Thoracic aorta (tissue), 2 donors: ENCODE data around the gene FBXO7. TPM values are rescaled to one million over a fixed set of nuclear protein-coding genes. Genes with fewer than 3 reads are reported as not detected.

ENCODE experiments used
- ATAC-seq: fragments of 150-250 bp; one replicate; pipeline ENCODE4 v1.8.0; 2017; ENCODE audit warnings: low read depth; ENCODE audit not compliant: insufficient number of reproducible peaks, low FRiP score
- DNase-seq: peaks from one replicate; pipeline ENCODE4 v3.0.0-alpha.2; 2020; ENCODE audit warnings: low spot score
- H3K27ac ChIP-seq, 2 donors: fragments of 200-600 bp; sonication (generic); 1 replicate in 1 of 2; 2 replicates in 1 of 2; pipeline ENCODE4 v1.5.1; 2016; ENCODE audit warnings: mild to moderate bottlenecking in 2 of 2, moderate library complexity in 2 of 2
- H3K27me3 ChIP-seq: fragments of 200-600 bp; sonication (generic); replicated peaks from 2 replicates; pipeline ENCODE4 v1.6.0; 2016; ENCODE audit warnings: mild to moderate bottlenecking; ENCODE audit not compliant: insufficient read depth
- H3K36me3 ChIP-seq: fragments of 200-600 bp; sonication (generic); one replicate; pipeline ENCODE4 v1.5.1; 2016
- H3K4me1 ChIP-seq, 2 donors: fragments of 200-600 bp; sonication (generic); 1 replicate in 1 of 2; 2 replicates in 1 of 2; pipeline versions ENCODE4 v1.5.1 to v1.6.0; 2016; ENCODE audit warnings: low read depth in 2 of 2, mild to moderate bottlenecking in 1 of 2; ENCODE audit not compliant: control insufficient read depth in 1 of 2
- H3K4me3 ChIP-seq: fragments of 200-600 bp; sonication (generic); 2 replicates; pipeline ENCODE4 v1.5.1; 2016; ENCODE audit warnings: mild to moderate bottlenecking
- H3K9me3 ChIP-seq: fragments of 200-600 bp; sonication (generic); 2 replicates; pipeline ENCODE4 v1.5.1; 2016
- CTCF ChIP-seq: fragments of 200-600 bp; sonication (generic); IDR thresholded peaks from one replicate; pipeline ENCODE4 v1.5.1; 2019; ENCODE audit warnings: antibody characterized with exemption
- total RNA-seq, 2 donors: library from RNA; depleted of rRNA; stranded (reverse); fragments of >200 nt; gene quantifications; one replicate each; pipeline versions ENCODE4 v1.1.0 to v1.2.3, GENCODE V29; 2016

The FBXO7 gene
- total RNA-seq, 2 donors from 2014 or later = 75.7 to 81.3 TPM

DNA sequence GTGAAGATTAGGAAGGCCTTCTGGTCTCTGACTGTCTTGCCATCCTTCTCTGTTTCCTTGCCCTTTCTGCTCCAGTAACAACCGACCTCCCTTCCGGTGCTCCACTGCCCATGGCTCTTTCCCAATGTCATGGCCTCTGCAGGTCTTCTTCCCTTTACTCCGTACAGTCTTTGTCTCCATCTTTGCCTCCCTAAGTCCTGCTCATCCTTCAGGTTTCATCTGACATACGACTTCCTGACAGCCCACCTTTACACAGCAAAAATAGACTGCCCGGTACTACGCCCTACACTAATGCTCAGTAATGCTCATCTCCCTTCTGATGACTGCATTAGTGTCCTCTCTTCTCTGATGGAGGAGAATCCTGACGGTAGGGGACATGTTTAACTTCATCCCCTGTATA lies 63.9 kb downstream of the FBXO7 start:
- ATAC-seq (no peak), DNase-seq (no peak)
- no peak overlapping the region for H3K27ac ChIP-seq
- TF ChIP-seq CTCF = no peak
- no peaks in the 10 kb centered on the region for H3K36me3 ChIP-seq
- H3K4me3 ChIP-seq = no peak overlapping the region
- no peaks in the 10 kb centered on the region for H3K9me3 ChIP-seq
- H3K27me3 ChIP-seq = no peaks in the 10 kb centered on the region
- no peaks in the 10 kb centered on the region for H3K4me1 ChIP-seq

- no peaks in the 10 kb centered on the region for H3K4me1 ChIP-seq
- no peaks in the 10 kb centered on the region for H3K36me3 ChIP-seq
- H3K27me3 ChIP-seq = no peaks in the 10 kb centered on the region
- DNase-seq (no peak), ATAC-seq (no peak)
- no peak overlapping the region for H3K4me3 ChIP-seq
- no peak overlapping the region for H3K27ac ChIP-seq
- no peaks in the 10 kb centered on the region for H3K9me3 ChIP-seq
- TF ChIP-seq CTCF = no peak
Measured at GRCh38 chr22:32539631-32540421, 65.2 kb downstream of the FBXO7 start.

DNA sequence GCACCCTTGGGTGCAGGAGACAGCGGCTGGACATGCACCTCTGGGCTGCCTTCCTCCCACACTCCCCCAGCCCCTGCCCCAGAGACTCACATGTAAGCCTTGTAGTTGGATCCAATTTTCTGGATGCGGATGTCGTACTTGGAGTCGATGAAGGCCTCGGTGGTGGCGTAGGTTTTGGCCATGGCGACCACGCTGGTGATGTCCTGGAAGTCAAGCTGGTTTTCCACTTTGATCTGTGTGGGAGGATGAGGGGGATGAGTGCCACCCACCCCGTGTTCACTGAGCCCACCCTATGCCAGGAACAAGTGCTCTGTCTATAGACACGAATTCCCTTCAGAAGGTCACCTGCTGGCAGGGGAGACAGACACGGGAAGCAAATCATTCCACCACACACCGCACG lies 66.9 kb downstream of the FBXO7 start:
- Histone ChIP-seq H3K4me1 (no peaks in the 10 kb centered on the region), H3K27ac (no peak overlapping the region), H3K9me3 (no peaks in the 10 kb centered on the region), H3K4me3 (no peak overlapping the region), H3K27me3 (no peaks in the 10 kb centered on the region), H3K36me3 (no peaks in the 10 kb centered on the region)
- no peak for ATAC-seq
- no peak for DNase-seq
- TF ChIP-seq CTCF = no peak

DNA sequence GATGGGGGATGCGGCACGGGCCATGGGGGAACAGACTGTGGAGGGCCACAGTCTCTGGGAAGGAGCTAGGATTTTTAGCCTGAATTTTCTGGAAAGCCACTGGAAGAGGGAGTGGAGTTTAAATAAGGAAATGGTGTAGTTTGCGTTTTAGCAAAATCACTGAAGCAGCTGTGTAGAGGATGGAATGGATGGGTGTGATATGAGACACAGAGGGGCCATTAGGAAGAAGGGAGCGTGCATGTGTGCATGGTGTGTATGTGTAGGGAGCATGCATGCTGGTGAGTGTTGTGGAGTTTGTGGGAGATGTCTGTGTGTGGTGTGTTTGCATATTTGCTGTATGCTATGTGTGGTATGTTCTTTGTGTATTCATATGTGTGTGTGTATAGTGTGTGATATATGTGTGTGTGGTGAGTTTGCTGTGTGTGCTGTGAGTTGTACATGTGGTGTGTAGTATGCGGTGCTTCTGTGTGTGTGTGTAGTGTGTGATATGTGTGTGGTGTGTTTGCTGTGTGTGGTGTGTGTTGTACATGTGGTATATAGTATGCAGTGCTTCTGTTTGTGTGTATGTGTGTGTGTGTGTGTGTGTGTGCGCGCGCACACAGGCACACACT lies 67.6 kb downstream of the FBXO7 start:
- ATAC-seq = no peak

More for the DNA sequence above, 67.6 kb downstream of the FBXO7 start:
- Histone ChIP-seq H3K27ac (no peak overlapping the region), H3K4me1 (no peaks in the 10 kb centered on the region), H3K4me3 (no peak overlapping the region), H3K36me3 (no peaks in the 10 kb centered on the region), H3K27me3 (no peaks in the 10 kb centered on the region), H3K9me3 (no peaks in the 10 kb centered on the region)
- no peak for DNase-seq
- TF ChIP-seq CTCF = no peak
